Vagina (tissue), 2 donors: ENCODE measurements around the gene IER5. TPM values are rescaled to one million over a fixed set of nuclear protein-coding genes. Genes with fewer than 3 reads are reported as not detected.

ENCODE experiments used
- DNase-seq, 2 donors: peaks; one replicate each; pipeline ENCODE4 v3.0.0-alpha.2; 2017; ENCODE audit errors: extremely low spot score in 2 of 2
- H3K27ac ChIP-seq: fragments of 200-600 bp; sonication (generic); one replicate; pipeline ENCODE4 v1.5.1; 2019
- H3K27me3 ChIP-seq: fragments of 200-600 bp; sonication (generic); one replicate; pipeline ENCODE4 v1.5.1; 2019
- H3K36me3 ChIP-seq, 2 donors: fragments of 200-600 bp; sonication (generic); one replicate each; pipeline ENCODE4 v1.5.1; 2017 to 2019
- H3K4me1 ChIP-seq: fragments of 200-600 bp; sonication (generic); one replicate; pipeline ENCODE4 v1.5.1; 2019
- H3K4me3 ChIP-seq, 2 donors: fragments of 200-600 bp; sonication (generic); 1 replicate in 1 of 2; 2 replicates in 1 of 2; pipeline ENCODE4 v1.5.1; 2016 to 2019
- H3K9me3 ChIP-seq: fragments of 200-600 bp; sonication (generic); one replicate; pipeline ENCODE4 v1.5.1; 2019
- POLR2A ChIP-seq, 2 donors: fragments of 450-650 bp; IDR thresholded peaks; one replicate each; pipeline ENCODE4 v1.6.1; 2017; ENCODE audit warnings: antibody characterized with exemption in 2 of 2, mild to moderate bottlenecking in 2 of 2, moderate library complexity in 2 of 2
- POLR2AphosphoS5 ChIP-seq, 2 donors: sonication (generic); formaldehyde crosslinking; IDR thresholded peaks; one replicate each; pipeline ENCODE4 v1.9.0; 2017; ENCODE audit warnings: antibody characterized with exemption in 2 of 2, mild to moderate bottlenecking in 2 of 2, low read depth in 1 of 2; ENCODE audit not compliant: insufficient read depth in 1 of 2
- intact Hi-C: fragments of 100-400 bp; cut with DNase I; formaldehyde crosslinking; loops from one replicate; pipeline ENCODE4 v1.15.1; 2023
- total RNA-seq: library from RNA; depleted of rRNA; stranded (reverse); fragments of >200 nt; gene quantifications from one replicate; pipeline ENCODE4 v1.2.3, GENCODE V29; 2016
- TF ChIP-seq, protein P1 (sequence below), 3 experiments: fragments of 450-650 bp in 2 of 3; fragments of 200-600 bp in 1 of 3; sonication (generic) in 1 of 3; IDR thresholded peaks; one replicate each; pipeline ENCODE4 v1.5.1; 2017 to 2019; ENCODE audit warnings: antibody characterized with exemption in 3 of 3, mild to moderate bottlenecking in 2 of 3, moderate library complexity in 2 of 3

The IER5 gene
- total RNA-seq, 1 donor from 2014 or later, result 13.0 TPM

DNA sequence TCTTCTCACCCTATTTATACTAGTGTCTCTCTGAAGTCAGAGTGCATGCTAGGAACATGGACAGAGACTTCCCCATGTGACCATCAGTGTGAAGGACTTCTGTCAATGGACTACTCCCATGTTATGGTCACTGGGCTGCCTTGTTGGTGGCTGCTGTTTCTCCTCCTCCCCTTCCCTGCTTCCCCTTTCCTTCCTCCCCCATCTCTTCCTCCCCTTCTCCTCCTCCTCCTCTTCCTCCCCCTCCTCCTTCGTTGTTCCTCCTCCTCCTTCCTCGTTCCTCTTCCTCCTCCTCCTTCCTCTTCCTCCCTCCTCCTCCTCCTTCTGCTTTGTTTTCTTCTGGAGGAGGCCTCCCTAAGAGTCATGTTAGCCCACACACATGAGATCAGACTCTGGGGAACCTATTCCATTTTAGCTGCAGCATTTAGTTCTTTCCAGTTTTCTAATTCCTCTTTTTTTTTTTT, 35.8 kb downstream of the IER5 start:
- DNase-seq, result no peak
- Histone ChIP-seq H3K27me3 (no peaks in the 10 kb centered on the region), H3K27ac (no peak overlapping the region), H3K4me1 (peaks cover 10% of the 10 kb centered on the region), H3K36me3 (no peaks in the 10 kb centered on the region), H3K4me3 (no peak overlapping the region), H3K9me3 (no peaks in the 10 kb centered on the region)
- TF ChIP-seq POLR2AphosphoS5 (IDR thresholded peaks at IDR 0.05; ENCODE audit: insufficient read depth in 1 of 2, low read depth in 1 of 2) (no peak), POLR2A (IDR thresholded peaks at IDR 0.05) (no peak)
- TF ChIP-seq, protein P1, sequence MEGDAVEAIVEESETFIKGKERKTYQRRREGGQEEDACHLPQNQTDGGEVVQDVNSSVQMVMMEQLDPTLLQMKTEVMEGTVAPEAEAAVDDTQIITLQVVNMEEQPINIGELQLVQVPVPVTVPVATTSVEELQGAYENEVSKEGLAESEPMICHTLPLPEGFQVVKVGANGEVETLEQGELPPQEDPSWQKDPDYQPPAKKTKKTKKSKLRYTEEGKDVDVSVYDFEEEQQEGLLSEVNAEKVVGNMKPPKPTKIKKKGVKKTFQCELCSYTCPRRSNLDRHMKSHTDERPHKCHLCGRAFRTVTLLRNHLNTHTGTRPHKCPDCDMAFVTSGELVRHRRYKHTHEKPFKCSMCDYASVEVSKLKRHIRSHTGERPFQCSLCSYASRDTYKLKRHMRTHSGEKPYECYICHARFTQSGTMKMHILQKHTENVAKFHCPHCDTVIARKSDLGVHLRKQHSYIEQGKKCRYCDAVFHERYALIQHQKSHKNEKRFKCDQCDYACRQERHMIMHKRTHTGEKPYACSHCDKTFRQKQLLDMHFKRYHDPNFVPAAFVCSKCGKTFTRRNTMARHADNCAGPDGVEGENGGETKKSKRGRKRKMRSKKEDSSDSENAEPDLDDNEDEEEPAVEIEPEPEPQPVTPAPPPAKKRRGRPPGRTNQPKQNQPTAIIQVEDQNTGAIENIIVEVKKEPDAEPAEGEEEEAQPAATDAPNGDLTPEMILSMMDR (IDR thresholded peaks at IDR 0.05), result no peak
- intact Hi-C loops, result no loop called here

DNA sequence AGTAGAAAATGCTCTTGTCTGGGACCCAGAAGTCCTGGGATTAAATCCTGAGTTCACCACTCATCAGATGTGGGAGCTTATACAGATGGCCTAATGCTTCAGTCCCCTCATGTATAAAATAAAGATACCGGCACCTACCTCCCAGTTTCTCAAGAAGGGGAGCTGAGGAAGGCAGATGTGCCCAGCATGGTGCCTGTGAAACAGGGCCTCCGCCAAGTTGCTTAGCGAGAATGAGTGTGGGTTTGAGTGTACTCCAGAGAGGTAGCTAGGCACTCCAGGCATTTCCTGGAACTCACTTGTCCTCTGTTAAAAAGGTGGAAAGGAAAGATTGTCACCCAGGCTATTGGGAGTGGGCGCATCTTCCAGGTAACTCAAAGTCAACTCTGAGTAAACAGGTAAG, 37.8 kb downstream of the IER5 start:
- intact Hi-C loops, result no loop called here
- Histone ChIP-seq H3K27me3 (no peaks in the 10 kb centered on the region), H3K9me3 (no peaks in the 10 kb centered on the region), H3K27ac (no peak overlapping the region), H3K4me3 (no peak overlapping the region), H3K36me3 (no peaks in the 10 kb centered on the region), H3K4me1 (peaks cover 19% of the 10 kb centered on the region)
- no peak for DNase-seq
- TF ChIP-seq POLR2A (IDR thresholded peaks at IDR 0.05), result no peak

DNA sequence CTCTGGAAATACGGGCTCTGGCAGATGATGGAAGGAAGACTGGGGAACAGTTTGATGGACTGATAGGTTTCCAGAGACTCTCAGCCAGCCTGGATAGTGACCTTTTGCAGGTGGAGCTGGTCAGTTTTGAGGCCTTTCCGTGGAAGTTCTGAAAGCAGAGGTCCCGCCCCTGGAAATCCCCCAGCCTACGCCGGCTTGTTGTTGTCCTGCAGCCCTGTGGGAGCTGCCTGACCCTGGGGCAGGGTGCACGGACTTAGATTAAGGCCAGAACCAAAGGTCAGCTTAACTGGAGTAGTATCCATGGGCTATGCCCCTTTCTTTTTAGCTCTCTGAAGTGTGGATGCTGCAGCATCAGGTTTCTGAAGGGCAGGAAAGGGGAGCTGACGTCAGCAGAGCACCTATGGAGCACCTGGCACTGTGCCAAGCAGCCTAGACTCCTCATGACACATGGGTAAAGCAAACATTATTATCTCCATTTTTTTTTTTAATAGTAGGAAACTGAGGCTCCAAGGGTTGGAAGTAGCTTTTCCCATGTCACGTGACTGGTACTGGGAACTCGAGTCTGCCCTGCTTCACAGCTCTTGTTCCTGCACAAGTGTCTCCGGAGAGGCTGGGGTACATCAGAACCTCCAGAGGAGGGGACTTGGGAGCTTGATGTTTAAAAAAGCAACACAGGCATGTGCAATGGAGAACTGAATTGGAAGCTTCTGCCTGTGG, 38.5 kb downstream of the IER5 start:
- no peak overlapping the region for H3K27ac ChIP-seq
- no peaks in the 10 kb centered on the region for H3K27me3 ChIP-seq
- H3K9me3 ChIP-seq, result no peaks in the 10 kb centered on the region
- no peak for TF ChIP-seq POLR2AphosphoS5 (IDR thresholded peaks at IDR 0.05; ENCODE audit: insufficient read depth in 1 of 2, low read depth in 1 of 2)
- no peaks in the 10 kb centered on the region for H3K36me3 ChIP-seq
- DNase-seq, result no peak
- H3K4me1 ChIP-seq, result peaks cover 19% of the 10 kb centered on the region
- intact Hi-C loops, result no loop called here
- H3K4me3 ChIP-seq, result no peak overlapping the region

DNA sequence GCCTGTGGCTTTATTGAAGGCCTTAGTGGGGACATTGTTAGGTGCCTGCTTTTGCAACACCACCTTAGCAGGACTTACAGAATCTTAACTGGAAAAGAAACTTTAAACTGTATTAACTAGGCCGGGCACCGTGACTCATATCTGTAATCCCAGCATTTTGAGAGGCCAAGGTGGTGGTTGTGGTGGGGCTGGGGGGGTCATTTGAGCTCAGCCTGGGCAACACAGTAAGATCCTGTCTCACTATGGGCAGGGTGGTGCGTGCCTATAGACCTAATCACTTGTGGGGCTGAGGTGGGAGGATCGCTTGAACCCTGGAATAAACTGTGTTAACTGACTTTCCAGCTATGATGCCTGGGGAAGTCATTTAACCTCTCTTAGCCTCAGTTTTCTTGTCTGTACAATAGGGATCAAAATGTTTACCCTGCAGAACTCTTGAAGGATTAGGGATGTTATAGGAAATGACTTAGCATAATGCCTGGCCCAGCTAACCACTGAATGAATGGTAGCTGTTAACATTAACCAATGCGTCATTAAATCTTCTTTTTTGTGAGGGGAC, 39.5 kb downstream of the IER5 start:
- no peak overlapping the region for H3K27ac ChIP-seq
- no peak for DNase-seq
- H3K27me3 ChIP-seq, result no peaks in the 10 kb centered on the region
- TF ChIP-seq POLR2A (IDR thresholded peaks at IDR 0.05), result no peak
- TF ChIP-seq, protein P1 (IDR thresholded peaks at IDR 0.05), result no peak
- TF ChIP-seq POLR2AphosphoS5 (IDR thresholded peaks at IDR 0.05; ENCODE audit: insufficient read depth in 1 of 2, low read depth in 1 of 2), result no peak
- intact Hi-C loops, result no loop called here
- H3K4me1 ChIP-seq, result peaks cover 19% of the 10 kb centered on the region
- H3K9me3 ChIP-seq, result no peaks in the 10 kb centered on the region
- no peak overlapping the region for H3K4me3 ChIP-seq
- no peaks in the 10 kb centered on the region for H3K36me3 ChIP-seq

DNA sequence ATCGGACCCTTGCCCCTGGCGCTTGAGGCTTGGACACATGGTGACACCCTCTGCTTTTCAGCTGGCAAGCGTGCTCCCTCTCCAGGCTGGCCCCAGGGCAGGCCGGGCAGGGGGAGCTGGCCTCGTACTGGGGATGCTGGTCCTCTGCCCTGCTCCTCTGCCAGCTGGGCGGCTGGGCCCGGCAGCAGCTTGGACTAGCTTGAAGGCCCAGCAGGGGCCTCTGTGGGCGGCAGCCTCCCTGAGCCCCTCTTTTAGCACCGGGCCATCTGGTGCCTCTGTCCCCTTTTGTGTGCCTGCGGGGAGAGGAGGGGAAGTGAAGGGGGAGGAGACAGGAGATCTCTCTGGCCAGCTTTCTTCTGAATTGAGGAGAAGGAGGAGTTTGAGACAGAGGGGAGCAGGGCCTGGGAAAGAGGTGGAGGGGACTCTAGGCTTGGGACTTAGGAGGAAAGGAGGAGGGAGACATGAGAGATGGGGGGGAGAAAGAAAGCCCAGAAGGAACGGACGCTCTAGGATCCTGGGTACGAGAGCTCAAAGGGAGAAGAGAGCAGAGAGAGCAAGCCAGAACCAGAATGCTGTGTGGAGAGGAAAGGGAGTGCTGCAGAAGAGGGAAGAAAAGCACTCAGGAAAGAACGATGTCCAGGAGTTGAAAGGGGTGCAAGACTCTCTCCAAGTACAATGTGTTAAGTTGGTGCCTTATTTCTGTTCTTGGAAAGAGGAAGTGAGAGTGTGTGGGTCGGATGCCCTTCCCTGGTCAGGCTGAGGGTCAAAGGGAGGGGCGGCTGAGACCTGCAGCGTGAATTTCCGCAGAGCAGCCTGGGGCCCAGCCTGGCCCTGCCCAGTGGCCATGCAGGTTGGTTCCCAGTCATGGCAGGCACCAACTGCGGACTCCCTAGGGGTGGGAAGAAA, 40.3 kb downstream of the IER5 start:
- no peaks in the 10 kb centered on the region for H3K9me3 ChIP-seq
- H3K27me3 ChIP-seq, result no peaks in the 10 kb centered on the region
- no peak overlapping the region for H3K4me3 ChIP-seq
- no peak for DNase-seq
- TF ChIP-seq, protein P1 (IDR thresholded peaks at IDR 0.05), result no peak
- TF ChIP-seq POLR2AphosphoS5 (IDR thresholded peaks at IDR 0.05; ENCODE audit: insufficient read depth in 1 of 2, low read depth in 1 of 2) (no peak), POLR2A (IDR thresholded peaks at IDR 0.05) (no peak)
- no peaks in the 10 kb centered on the region for H3K36me3 ChIP-seq
- no peak overlapping the region for H3K27ac ChIP-seq
- peaks cover 19% of the 10 kb centered on the region for H3K4me1 ChIP-seq
- intact Hi-C loops, result no loop called here
